HepG2 (cell line): Measurements from ENCODE around the gene MAN2A1. TPM values are rescaled to one million over a fixed set of nuclear protein-coding genes. Genes with fewer than 3 reads are reported as not detected.

ENCODE experiments used
- HDAC2 ChIP-seq: sonication (generic); formaldehyde crosslinking; IDR thresholded peaks from 2 replicates; pipeline ENCODE4 v1.4.0; 2020; ENCODE audit warnings: missing genetic modification reagents
- HNRNPK ChIP-seq: fragments of 200-400 bp; formaldehyde crosslinking; IDR thresholded peaks from 2 replicates; pipeline ENCODE4 v1.6.1; 2018; ENCODE audit warnings: low read length, low read depth, moderate library complexity, mild to moderate bottlenecking; ENCODE audit not compliant: poor library complexity, severe bottlenecking
- KDM1A ChIP-seq: IDR thresholded peaks from 2 replicates; pipeline ENCODE4 v1.6.1; 2016; ENCODE audit warnings: missing compliant biosample characterization
- KDM2A ChIP-seq: sonication (generic); formaldehyde crosslinking; IDR thresholded peaks from 2 replicates; pipeline ENCODE4 v1.4.0; 2020; ENCODE audit warnings: low read depth, missing genetic modification reagents, borderline replicate concordance
- NR2F1 ChIP-seq, 2 experiments: fragments of 450-650 bp in 1 of 2; formaldehyde crosslinking in 1 of 2; IDR thresholded peaks; 2 replicates each; pipeline versions ENCODE4 v1.5.0 to v1.6.1; 2016 to 2020; ENCODE audit warnings: mild to moderate bottlenecking in 1 of 2, missing compliant biosample characterization in 1 of 2, missing genetic modification reagents in 1 of 2, moderate library complexity in 1 of 2
- TEAD2 ChIP-seq: sonication (generic); formaldehyde crosslinking; IDR thresholded peaks from 2 replicates; pipeline ENCODE4 v1.9.0; 2021; ENCODE audit warnings: missing genetic modification reagents
- ZMAT3 ChIP-seq: sonication (generic); formaldehyde crosslinking; conservative IDR thresholded peaks from 2 replicates; pipeline ENCODE4 v1.7.0; 2021; ENCODE audit warnings: missing genetic modification reagents
- ZNF136 ChIP-seq: sonication (generic); formaldehyde crosslinking; IDR thresholded peaks from 2 replicates; pipeline ENCODE4 v1.8.1; 2022; ENCODE audit warnings: low read depth, mild to moderate bottlenecking, moderate library complexity, missing genetic modification reagents
- polyA plus RNA-seq, 8 experiments: library from polyadenylated mRNA; depleted of rRNA in 3 of 8; stranded (reverse) in 7 of 8; unstranded in 1 of 8; fragments of >200 nt; fragmentation: Illumina TruSeq in 4 of 8; extraction: Trizol in 4 of 8; gene quantifications; 2 replicates each; pipeline versions ENCODE4 v1.2.1 to v1.2.3, GENCODE V29; 2011 to 2016; ENCODE audit warnings: low read depth in 4 of 8, missing spikeins in 1 of 8, mixed read lengths in 1 of 8; ENCODE audit not compliant: insufficient read depth in 1 of 8
- total RNA-seq, 5 experiments: library from RNA; depleted of rRNA; stranded (reverse); fragments of >200 nt; fragmentation: Illumina TruSeq; extraction: Trizol; gene quantifications; 2 replicates each; pipeline ENCODE4 v1.2.3, GENCODE V29; 2016; ENCODE audit warnings: low read depth in 1 of 5
- TF ChIP-seq, protein P1 (sequence below): sonication (generic); formaldehyde crosslinking; IDR thresholded peaks from 2 replicates; pipeline ENCODE4 v1.4.0; 2020; ENCODE audit warnings: mild to moderate bottlenecking, missing genetic modification reagents, borderline replicate concordance
- TF ChIP-seq, protein P2 (sequence below): sonication (generic); formaldehyde crosslinking; IDR thresholded peaks from 2 replicates; pipeline ENCODE4 v1.4.0; 2020; ENCODE audit warnings: missing genetic modification reagents, low read depth, mild to moderate bottlenecking, borderline replicate concordance
- TF ChIP-seq, protein P3 (sequence below): IDR thresholded peaks from 2 replicates; pipeline ENCODE4 v1.6.1; 2016; ENCODE audit warnings: low read depth
- TF ChIP-seq, protein P4 (sequence below): sonication (generic); formaldehyde crosslinking; IDR thresholded peaks from 2 replicates; pipeline ENCODE4 v1.4.0; 2020; ENCODE audit warnings: missing genetic modification reagents
- TF ChIP-seq, protein P5 (sequence below): sonication (generic); formaldehyde crosslinking; IDR thresholded peaks from 2 replicates; pipeline ENCODE4 v1.8.1; 2023; ENCODE audit warnings: missing genetic modification reagents, inconsistent platforms, borderline replicate concordance
- TF ChIP-seq, protein P6 (sequence below): sonication (generic); formaldehyde crosslinking; IDR thresholded peaks from 2 replicates; pipeline ENCODE4 v1.4.0; 2020; ENCODE audit warnings: mild to moderate bottlenecking, missing genetic modification reagents

MAN2A1 gene
- total and polyA plus RNA-seq, 2 of the 13 experiments (the other 11 are each of a cell fraction or from before 2014, with no cell fraction given) = 56.2 to 80.5 TPM

DNA sequence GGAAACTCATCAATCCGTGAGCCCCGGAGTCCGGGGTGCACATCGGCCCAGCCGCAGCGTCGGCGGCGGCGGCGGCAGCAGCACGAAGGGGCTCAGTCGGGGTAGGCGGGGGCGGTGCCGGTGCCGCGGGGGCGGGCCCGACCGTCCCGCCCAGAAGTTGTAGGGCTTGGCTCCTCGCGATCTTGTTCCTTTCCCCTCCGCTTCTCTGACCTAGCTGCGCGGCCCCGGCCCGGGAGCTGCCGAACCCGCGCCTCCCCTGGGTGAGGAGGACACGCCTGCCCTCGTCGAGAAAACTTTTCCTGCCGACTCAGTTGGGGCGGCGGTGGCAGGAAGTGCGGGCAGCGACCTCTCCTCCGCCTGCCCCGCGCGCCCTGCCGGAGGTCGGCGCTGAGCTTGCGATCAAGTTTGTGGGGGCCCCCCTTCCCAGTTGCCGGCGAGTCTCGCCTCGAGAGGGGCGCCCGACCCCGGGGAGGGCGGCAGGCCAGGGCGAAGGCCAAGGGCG is at the start of gene MAN2A1 (continued):
- TF ChIP-seq, protein P1, sequence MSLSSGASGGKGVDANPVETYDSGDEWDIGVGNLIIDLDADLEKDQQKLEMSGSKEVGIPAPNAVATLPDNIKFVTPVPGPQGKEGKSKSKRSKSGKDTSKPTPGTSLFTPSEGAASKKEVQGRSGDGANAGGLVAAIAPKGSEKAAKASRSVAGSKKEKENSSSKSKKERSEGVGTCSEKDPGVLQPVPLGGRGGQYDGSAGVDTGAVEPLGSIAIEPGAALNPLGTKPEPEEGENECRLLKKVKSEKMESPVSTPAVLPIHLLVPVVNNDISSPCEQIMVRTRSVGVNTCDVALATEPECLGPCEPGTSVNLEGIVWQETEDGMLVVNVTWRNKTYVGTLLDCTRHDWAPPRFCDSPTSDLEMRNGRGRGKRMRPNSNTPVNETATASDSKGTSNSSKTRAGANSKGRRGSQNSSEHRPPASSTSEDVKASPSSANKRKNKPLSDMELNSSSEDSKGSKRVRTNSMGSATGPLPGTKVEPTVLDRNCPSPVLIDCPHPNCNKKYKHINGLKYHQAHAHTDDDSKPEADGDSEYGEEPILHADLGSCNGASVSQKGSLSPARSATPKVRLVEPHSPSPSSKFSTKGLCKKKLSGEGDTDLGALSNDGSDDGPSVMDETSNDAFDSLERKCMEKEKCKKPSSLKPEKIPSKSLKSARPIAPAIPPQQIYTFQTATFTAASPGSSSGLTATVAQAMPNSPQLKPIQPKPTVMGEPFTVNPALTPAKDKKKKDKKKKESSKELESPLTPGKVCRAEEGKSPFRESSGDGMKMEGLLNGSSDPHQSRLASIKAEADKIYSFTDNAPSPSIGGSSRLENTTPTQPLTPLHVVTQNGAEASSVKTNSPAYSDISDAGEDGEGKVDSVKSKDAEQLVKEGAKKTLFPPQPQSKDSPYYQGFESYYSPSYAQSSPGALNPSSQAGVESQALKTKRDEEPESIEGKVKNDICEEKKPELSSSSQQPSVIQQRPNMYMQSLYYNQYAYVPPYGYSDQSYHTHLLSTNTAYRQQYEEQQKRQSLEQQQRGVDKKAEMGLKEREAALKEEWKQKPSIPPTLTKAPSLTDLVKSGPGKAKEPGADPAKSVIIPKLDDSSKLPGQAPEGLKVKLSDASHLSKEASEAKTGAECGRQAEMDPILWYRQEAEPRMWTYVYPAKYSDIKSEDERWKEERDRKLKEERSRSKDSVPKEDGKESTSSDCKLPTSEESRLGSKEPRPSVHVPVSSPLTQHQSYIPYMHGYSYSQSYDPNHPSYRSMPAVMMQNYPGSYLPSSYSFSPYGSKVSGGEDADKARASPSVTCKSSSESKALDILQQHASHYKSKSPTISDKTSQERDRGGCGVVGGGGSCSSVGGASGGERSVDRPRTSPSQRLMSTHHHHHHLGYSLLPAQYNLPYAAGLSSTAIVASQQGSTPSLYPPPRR = 0 out of 2 replicates have a peak, but pooled peaks have one; percentile 19
- TF ChIP-seq KDM1A (CRISPR knock-in tag) (no peak), HDAC2 (CRISPR knock-in tag) (peak; percentile 30; the same call in 1 of the 2 replicates), ZNF136 (CRISPR knock-in tag) (peak; percentile 69; the same call in 1 of the 2 replicates), TEAD2 (CRISPR knock-in tag) (no peak), KDM2A (CRISPR knock-in tag) (0 out of 2 replicates have a peak, but pooled peaks have one; percentile 28), NR2F1 (CRISPR knock-in tag; IDR thresholded peaks at IDR 0.05) (no peak), ZMAT3 (0 out of 2 replicates have a peak, but pooled peaks have one; percentile 20), HNRNPK (peak; percentile 5)
- TF ChIP-seq, protein P2, sequence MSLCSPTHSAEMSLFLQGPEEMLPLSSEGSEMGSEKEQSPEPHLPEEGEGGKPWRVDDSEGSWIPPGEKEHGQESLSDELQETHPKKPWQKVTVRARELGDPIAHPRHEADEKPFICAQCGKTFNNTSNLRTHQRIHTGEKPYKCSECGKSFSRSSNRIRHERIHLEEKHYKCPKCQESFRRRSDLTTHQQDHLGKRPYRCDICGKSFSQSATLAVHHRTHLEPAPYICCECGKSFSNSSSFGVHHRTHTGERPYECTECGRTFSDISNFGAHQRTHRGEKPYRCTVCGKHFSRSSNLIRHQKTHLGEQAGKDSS = no peak
- TF ChIP-seq, protein P3, sequence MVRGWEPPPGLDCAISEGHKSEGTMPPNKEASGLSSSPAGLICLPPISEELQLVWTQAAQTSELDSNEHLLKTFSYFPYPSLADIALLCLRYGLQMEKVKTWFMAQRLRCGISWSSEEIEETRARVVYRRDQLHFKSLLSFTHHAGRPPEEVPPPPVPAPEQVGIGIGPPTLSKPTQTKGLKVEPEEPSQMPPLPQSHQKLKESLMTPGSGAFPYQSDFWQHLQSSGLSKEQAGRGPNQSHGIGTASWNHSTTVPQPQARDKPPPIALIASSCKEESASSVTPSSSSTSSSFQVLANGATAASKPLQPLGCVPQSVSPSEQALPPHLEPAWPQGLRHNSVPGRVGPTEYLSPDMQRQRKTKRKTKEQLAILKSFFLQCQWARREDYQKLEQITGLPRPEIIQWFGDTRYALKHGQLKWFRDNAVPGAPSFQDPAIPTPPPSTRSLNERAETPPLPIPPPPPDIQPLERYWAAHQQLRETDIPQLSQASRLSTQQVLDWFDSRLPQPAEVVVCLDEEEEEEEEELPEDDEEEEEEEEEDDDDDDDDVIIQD = no peak
- TF ChIP-seq, protein P4, sequence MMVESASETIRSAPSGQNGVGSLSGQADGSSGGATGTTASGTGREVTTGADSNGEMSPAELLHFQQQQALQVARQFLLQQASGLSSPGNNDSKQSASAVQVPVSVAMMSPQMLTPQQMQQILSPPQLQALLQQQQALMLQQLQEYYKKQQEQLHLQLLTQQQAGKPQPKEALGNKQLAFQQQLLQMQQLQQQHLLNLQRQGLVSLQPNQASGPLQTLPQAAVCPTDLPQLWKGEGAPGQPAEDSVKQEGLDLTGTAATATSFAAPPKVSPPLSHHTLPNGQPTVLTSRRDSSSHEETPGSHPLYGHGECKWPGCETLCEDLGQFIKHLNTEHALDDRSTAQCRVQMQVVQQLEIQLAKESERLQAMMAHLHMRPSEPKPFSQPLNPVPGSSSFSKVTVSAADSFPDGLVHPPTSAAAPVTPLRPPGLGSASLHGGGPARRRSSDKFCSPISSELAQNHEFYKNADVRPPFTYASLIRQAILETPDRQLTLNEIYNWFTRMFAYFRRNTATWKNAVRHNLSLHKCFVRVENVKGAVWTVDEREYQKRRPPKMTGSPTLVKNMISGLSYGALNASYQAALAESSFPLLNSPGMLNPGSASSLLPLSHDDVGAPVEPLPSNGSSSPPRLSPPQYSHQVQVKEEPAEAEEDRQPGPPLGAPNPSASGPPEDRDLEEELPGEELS (CRISPR knock-in tag) = no peak; the same call in 1 of the 2 replicates
- TF ChIP-seq, protein P5, sequence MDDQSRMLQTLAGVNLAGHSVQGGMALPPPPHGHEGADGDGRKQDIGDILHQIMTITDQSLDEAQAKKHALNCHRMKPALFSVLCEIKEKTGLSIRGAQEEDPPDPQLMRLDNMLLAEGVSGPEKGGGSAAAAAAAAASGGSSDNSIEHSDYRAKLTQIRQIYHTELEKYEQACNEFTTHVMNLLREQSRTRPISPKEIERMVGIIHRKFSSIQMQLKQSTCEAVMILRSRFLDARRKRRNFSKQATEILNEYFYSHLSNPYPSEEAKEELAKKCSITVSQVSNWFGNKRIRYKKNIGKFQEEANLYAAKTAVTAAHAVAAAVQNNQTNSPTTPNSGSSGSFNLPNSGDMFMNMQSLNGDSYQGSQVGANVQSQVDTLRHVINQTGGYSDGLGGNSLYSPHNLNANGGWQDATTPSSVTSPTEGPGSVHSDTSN = no peak
- TF ChIP-seq, protein P6, sequence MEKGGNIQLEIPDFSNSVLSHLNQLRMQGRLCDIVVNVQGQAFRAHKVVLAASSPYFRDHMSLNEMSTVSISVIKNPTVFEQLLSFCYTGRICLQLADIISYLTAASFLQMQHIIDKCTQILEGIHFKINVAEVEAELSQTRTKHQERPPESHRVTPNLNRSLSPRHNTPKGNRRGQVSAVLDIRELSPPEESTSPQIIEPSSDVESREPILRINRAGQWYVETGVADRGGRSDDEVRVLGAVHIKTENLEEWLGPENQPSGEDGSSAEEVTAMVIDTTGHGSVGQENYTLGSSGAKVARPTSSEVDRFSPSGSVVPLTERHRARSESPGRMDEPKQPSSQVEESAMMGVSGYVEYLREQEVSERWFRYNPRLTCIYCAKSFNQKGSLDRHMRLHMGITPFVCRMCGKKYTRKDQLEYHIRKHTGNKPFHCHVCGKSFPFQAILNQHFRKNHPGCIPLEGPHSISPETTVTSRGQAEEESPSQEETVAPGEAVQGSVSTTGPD = no peak
